COLO829 (cell line): ENCODE data around the gene MZT2B.
"Not testable (repeated sequence)": the region's sequence is repeated elsewhere in the genome, so short reads cannot be mapped to it uniquely, and the experiment has no call there.

Source experiments
- DNase-seq: peaks from one replicate; pipeline ENCODE4 v3.0.0; 2012; ENCODE audit warnings: low spot score

The MZT2B gene

GRCh38 chr2:130181880-130182682, at the start of gene MZT2B:
TSS of gene MZT2B (plus strand) at chr2:130182262. CDS start at chr2:130182283, 21 bp downstream.
- peak; percentile 66 for DNase-seq

- DNase-seq, result no peak
These were observed 46.1 kb upstream of the MZT2B start for GRCh38 chr2:130135692-130136541.

GRCh38 chr2:130136546-130136945, 45.5 kb upstream of the MZT2B start:
- not testable (repeated sequence) for DNase-seq

- DNase-seq, result not testable (repeated sequence)
These were observed 44.9 kb upstream of the MZT2B start for GRCh38 chr2:130137118-130137517.

GRCh38 chr2:130138326-130138725, 43.7 kb upstream of the MZT2B start:
- DNase-seq, result not testable (repeated sequence)

GRCh38 chr2:130138841-130139251, 43.2 kb upstream of the MZT2B start:
- DNase-seq, result not testable (repeated sequence)

- not testable (repeated sequence) for DNase-seq
These were observed 42.5 kb upstream of the MZT2B start for GRCh38 chr2:130139331-130140280.

- not testable (repeated sequence) for DNase-seq
These were observed 41.5 kb upstream of the MZT2B start for GRCh38 chr2:130140516-130140915.

- not testable (repeated sequence) for DNase-seq
These were observed 41.1 kb upstream of the MZT2B start for GRCh38 chr2:130141002-130141401.

- DNase-seq, result not testable (repeated sequence)
These were observed 40.3 kb upstream of the MZT2B start for GRCh38 chr2:130141645-130142370.

- not testable (repeated sequence) for DNase-seq
These were observed 39.4 kb upstream of the MZT2B start for GRCh38 chr2:130142396-130143265.

GRCh38 chr2:130143266-130144039, 38.6 kb upstream of the MZT2B start:
- not testable (repeated sequence) for DNase-seq

GRCh38 chr2:130145006-130145414, 37.1 kb upstream of the MZT2B start, which contains the start of gene CCDC74B:
TSS of gene CCDC74B (minus strand) at chr2:130145112. CDS start at chr2:130144996, 116 bp downstream.
- DNase-seq, result not testable (repeated sequence)

- DNase-seq, result not testable (repeated sequence)
These were observed 33.5 kb upstream of the MZT2B start for GRCh38 chr2:130148515-130148914.

GRCh38 chr2:130150181-130151144, 31.6 kb upstream of the MZT2B start:
- DNase-seq, result no peak

- DNase-seq, result not testable (repeated sequence)
These were observed 30.9 kb upstream of the MZT2B start for GRCh38 chr2:130151145-130151512.

GRCh38 chr2:130152136-130152815, 29.8 kb upstream of the MZT2B start:
- not testable (repeated sequence) for DNase-seq
